Measurements from ENCODE around the gene TNIK.

DNA sequence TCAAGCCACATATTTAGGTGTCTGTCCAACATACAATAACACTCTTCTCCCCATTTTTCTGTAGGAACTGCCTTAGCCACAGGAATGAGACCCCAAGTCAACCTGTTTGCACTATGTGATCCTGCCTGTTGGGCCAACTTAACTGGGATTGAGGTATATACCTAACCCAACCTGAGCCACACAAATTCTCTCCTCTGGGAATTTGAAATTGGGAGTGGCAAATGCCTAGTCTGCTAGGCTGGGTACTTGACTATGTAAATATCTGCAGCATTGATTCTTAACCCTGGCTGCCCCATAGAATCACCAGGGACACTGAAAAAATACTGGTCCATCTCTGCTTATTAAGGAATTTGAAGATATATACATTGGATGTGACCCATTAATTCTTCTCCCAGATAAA lies 35.2 kb upstream of the TNIK start:
- TF ChIP-seq POLR2AphosphoS5 (IDR thresholded peaks at IDR 0.05; ENCODE audit: low read depth) (no peak), JUNB (IDR thresholded peaks at IDR 0.05; ENCODE audit: unreplicated experiment) (no peak), CREB1 (CRISPR knock-in tag; IDR thresholded peaks at IDR 0.05; ENCODE audit: low read depth) (no peak), EZH2 (IDR thresholded peaks at IDR 0.05; ENCODE audit: low read depth, unreplicated experiment) (no peak), EZH2phosphoT487 (IDR thresholded peaks at IDR 0.05; ENCODE audit: unreplicated experiment) (no peak), ZNF114 (CRISPR knock-in tag; IDR thresholded peaks at IDR 0.05) (no peak), ZNF331 (CRISPR knock-in tag; IDR thresholded peaks at IDR 0.05; ENCODE audit: low read depth) (no peak), NANOG (IDR thresholded peaks at IDR 0.05; ENCODE audit: borderline replicate concordance) (no peak), STAT1 (IDR thresholded peaks at IDR 0.05; ENCODE audit: unreplicated experiment) (no peak)
- TF ChIP-seq, protein P1, sequence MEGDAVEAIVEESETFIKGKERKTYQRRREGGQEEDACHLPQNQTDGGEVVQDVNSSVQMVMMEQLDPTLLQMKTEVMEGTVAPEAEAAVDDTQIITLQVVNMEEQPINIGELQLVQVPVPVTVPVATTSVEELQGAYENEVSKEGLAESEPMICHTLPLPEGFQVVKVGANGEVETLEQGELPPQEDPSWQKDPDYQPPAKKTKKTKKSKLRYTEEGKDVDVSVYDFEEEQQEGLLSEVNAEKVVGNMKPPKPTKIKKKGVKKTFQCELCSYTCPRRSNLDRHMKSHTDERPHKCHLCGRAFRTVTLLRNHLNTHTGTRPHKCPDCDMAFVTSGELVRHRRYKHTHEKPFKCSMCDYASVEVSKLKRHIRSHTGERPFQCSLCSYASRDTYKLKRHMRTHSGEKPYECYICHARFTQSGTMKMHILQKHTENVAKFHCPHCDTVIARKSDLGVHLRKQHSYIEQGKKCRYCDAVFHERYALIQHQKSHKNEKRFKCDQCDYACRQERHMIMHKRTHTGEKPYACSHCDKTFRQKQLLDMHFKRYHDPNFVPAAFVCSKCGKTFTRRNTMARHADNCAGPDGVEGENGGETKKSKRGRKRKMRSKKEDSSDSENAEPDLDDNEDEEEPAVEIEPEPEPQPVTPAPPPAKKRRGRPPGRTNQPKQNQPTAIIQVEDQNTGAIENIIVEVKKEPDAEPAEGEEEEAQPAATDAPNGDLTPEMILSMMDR (conservative IDR thresholded peaks at IDR 0.05; ENCODE audit: low read depth in 2 of 2): no peak
- TF ChIP-seq, protein P2, sequence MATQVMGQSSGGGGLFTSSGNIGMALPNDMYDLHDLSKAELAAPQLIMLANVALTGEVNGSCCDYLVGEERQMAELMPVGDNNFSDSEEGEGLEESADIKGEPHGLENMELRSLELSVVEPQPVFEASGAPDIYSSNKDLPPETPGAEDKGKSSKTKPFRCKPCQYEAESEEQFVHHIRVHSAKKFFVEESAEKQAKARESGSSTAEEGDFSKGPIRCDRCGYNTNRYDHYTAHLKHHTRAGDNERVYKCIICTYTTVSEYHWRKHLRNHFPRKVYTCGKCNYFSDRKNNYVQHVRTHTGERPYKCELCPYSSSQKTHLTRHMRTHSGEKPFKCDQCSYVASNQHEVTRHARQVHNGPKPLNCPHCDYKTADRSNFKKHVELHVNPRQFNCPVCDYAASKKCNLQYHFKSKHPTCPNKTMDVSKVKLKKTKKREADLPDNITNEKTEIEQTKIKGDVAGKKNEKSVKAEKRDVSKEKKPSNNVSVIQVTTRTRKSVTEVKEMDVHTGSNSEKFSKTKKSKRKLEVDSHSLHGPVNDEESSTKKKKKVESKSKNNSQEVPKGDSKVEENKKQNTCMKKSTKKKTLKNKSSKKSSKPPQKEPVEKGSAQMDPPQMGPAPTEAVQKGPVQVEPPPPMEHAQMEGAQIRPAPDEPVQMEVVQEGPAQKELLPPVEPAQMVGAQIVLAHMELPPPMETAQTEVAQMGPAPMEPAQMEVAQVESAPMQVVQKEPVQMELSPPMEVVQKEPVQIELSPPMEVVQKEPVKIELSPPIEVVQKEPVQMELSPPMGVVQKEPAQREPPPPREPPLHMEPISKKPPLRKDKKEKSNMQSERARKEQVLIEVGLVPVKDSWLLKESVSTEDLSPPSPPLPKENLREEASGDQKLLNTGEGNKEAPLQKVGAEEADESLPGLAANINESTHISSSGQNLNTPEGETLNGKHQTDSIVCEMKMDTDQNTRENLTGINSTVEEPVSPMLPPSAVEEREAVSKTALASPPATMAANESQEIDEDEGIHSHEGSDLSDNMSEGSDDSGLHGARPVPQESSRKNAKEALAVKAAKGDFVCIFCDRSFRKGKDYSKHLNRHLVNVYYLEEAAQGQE (IDR thresholded peaks at IDR 0.05; ENCODE audit: unreplicated experiment): no peak
- TF ChIP-seq, protein P3, sequence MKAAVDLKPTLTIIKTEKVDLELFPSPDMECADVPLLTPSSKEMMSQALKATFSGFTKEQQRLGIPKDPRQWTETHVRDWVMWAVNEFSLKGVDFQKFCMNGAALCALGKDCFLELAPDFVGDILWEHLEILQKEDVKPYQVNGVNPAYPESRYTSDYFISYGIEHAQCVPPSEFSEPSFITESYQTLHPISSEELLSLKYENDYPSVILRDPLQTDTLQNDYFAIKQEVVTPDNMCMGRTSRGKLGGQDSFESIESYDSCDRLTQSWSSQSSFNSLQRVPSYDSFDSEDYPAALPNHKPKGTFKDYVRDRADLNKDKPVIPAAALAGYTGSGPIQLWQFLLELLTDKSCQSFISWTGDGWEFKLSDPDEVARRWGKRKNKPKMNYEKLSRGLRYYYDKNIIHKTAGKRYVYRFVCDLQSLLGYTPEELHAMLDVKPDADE (IDR thresholded peaks at IDR 0.05): no peak
